ENCODE measurements around the gene CHAF1A.

The CHAF1A gene

DNA sequence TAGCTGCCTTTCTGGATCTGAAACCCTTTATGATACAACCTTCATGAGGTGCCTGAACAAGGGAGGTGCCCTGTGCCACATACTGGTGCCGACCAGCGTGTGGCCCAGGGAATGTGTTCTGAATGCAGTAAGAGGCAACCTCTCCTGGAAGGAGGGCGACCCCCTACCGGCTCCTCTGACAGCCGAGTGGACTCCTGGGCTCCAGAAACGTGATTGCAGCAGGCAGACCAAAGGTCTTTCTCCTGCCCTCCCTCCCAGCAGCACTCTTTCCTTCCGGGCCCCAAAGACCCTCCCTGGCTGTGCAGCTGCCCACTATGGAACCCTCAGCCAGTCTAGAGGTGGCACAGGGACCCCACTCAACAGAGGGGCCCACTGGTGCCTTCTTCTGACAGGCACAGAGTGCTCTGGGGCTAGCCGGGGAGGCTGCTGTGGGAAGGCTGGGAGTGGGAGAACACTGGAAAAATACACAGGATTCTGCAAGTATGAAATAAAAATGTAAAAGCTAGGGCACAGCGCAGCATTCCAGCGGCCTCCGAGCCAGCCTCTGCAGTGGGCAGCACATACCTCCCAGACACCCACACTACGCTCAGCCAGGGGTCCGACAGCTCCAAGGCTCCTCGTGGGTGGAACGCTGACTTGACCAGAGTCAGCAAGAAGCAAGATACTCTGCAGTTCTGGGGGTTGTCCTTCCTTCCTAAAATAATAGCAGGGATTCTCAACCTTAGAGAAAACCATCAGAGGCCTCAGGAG is 17.0 kb upstream of the CHAF1A start:
- DNase-seq = no peak

GRCh38 chr19:4386041-4386782 is 16.2 kb upstream of the CHAF1A start:
- no peak for DNase-seq

DNA sequence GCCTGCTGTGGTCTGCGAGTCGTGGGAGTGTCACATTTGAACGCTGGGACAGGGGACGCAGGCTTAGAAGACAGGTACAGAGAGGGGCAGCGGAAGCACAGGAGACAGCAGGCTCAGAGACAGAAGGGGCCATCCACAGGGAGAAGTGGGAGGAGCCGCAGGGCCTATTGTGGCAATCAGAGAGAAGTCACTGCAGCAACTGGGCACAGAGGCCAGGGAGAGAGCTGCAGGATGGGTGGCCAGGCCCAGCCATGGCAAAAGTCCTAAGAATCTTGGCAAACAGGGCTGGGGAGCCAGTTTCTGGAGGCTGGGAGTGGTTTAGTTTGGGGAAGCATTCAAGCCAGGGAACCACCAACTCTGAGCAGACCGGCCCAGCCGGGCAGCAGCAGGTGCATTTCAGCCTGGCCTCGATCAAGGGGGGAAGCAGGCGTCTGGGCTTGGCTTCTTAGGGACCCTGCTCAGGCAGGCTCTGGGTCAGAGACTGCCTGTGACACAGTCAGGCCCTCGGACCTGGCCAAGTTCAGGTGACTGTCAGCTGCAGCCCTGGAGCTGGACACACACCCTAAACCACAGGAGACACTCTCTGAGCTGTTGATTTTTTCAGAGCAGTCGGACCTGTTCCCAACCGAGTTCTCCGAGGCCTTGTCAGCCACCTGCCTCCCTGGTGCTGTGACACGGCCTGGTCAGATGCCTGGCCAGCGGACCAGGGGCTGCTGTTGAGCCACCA is 13.9 kb upstream of the CHAF1A start:
- DNase-seq = no peak

DNA sequence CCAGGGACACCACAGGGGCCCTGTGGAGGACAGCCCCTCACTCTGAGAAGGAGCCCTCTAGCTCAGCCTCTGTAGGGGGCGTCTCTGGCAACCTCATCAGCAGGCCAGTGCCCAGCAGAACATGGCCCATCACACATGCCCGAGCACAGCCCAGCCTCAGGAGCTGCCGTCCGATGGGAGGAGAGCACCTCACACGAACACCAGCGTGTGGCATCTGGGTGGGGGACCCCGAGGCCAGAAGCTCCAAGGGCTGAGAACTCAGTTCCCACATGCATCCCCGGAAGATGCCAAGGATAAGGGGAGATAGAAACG is 13.4 kb upstream of the CHAF1A start:
- no peak for DNase-seq

DNA sequence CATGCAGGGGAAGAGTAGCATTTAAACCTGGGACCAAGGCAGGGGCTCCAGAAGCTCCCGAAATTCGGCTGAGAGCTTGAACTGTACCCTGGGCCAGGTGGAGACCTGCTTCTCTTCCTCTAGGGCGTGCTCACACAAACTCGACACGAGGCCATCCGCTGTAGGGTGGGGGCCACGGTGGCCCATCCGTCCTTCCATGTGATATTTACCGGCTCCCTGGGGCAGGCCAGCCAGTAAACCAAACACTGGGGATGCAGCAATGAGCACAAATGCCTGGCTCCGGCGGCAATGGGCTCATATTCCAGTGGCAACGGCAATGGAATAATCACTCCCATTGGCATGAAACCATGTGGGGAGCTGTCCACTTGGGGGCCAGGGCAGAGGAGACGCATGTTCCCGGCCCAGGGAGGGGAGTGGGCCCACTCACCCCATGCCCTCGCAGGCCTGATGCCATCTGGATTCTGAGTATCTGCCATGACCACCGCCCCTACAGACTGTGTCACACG is 12.9 kb upstream of the CHAF1A start:
- DNase-seq = no peak

DNA sequence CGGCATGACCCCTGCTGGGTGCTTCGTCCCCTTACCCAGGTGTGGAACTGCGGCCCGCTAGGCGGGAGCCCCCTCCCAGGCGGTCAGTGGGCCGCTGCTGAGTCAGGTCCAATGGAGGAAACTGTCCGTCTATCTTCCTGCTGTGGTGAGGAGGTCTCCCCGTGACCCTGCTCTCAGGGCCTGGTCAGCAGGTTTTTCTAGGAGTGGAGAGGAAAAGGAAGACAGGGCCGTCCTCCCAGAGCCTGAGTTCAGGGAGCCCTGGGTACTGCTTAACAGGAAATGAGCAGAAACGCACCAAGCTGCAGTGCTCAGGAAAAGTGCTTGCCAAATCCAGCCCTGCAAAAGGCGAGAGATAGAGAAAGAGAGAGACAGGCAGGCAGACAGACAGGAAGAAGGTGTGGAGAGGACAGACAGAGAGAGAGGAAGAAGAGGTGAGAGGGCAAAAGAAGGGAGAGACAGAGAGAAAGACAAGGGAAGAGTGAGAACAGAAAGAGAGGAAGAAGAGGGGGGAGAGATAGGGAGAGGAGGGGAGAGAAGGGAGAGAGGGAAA is 12.3 kb upstream of the CHAF1A start:
- peak; percentile 67 for DNase-seq

- peak; percentile 59 for DNase-seq
These were observed 11.7 kb upstream of the CHAF1A start for GRCh38 chr19:4390567-4391305.

GRCh38 chr19:4391306-4391693 is 11.1 kb upstream of the CHAF1A start:
- no peak for DNase-seq

- no peak for DNase-seq
These were observed 10.5 kb upstream of the CHAF1A start for GRCh38 chr19:4391701-4392483.

DNA sequence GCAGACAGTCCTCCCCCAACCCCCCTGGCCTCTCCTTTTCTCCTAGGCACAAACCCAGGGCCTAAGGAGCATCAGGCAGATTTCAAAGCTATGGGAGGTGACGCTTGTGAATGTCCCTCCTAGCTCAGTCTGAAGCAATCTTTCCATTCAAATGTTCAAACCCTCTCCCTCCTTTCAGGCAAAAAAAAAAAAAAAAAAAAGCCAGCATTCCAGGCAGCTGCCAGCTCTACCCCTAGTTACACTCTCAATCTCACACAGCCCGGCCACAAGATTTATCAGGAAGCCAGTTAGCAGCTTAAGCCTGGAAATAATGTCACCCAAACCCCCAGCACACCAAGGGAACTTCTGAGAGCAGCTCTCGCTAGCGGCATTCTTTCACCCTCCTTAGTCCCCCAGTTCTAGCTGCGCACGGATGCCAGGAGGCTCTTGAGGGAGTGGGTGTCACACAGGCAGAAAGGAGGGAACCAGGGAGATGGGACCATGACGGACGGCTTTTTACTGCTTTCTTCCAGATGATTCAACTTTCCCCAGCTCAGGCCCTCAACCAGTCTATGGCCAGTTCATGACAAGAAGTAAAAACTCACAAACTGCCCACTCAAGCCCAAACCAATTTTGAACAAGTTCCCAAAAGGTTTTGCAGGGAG is 8.4 kb upstream of the CHAF1A start:
- no peak for DNase-seq

DNA sequence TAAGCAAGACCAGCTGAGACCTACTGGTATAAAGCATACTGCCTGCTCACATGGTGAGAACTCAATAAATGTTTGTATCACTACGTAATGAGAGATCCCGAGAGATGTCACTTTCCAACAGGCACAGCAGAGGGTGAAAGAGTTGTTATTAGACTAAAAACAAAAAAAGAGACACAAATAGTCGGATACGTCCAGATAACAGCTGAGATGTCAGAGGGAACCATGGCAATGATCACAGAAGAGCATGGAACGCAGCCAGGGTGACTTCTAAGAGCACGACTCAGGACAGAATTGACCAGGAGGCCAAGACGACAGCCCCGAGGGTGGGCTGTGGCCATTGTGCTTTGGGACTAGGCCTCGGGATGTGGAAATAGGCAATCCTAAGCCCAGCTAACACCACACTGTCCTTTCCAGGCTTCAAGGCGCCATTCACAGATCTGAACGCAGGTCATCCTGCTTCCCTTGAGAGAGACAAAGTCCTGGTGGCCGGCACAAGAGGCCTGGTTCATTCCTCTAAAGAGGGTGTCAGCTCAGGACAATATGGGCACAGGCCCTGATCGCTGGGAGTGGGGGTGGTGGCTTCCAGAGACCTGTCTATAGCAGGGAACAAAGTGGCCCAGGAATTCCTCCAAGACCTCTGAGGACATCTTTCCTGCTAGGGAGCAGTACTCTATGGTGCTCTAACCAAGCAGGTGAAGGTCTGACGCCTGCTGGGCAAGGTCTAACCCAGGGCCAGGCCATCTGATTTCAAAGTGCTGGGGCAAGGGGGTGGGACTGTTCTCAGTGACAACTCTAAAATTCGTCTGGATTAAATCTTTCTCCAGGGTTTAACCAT is 5.3 kb upstream of the CHAF1A start:
- no peak for DNase-seq

DNA sequence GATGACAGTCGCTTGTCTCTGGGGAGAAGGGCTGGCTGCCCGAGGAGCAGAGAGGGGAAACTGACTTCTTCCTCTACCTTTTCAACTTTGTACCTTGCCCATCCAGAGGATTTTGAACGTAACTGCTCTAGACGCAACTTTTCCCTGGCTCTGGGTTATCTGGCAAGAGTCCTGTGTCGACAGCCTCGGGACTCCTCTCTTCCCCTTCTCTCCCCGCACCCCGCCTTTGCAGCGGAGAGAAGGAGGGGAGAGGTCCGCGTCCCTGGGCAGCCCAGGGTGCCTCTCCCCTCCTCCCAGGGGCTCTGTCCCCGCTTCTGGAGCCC is 2.7 kb upstream of the CHAF1A start:
- peak; percentile 29 for DNase-seq

DNA sequence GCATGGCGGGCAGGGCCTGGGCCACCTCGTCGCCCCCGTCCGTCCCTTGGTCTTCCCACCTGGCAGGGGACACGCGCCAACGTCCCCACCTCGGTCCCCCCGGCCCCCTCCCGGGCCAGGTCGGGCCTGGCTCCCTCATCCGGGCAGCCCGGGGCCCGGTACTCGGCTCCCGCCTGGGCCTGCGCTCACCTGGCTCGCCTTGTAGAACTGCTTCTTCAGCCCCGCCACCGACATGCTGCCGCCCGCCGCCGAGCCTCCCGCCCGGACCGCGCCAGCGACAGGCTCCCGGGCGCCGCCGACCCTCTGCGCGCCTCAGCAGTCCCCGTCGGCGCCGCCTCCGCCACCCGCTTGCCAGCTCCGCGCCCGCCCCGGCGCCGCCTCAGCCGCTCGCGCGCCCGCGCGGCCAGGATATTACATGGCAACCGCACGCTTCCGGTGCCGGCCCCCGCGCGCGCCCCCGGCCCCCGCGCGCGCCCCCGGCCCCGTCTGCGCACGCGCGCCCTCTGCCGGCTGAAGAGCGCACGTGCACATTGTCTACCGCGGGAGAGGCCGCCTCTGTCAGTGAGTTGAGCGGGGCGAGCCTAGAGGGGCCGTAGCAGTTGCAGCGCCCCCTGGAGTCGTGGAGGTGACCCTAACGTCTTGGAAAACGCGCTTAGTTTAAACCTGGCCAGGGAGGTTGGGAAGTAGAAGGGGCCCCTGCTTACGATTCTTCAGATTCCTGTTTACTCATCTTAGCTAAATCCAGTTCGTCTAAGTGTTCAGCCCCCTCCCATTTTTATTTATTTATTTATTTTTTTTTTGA is 2.1 kb upstream of the CHAF1A start, which contains the start of gene SH3GL1:
SH3GL1 (minus strand) TSS at position 413 of the 802 bp plus-strand sequence; CDS start at position 234, 179 bp downstream.
- DNase-seq = peak; percentile 70

DNA sequence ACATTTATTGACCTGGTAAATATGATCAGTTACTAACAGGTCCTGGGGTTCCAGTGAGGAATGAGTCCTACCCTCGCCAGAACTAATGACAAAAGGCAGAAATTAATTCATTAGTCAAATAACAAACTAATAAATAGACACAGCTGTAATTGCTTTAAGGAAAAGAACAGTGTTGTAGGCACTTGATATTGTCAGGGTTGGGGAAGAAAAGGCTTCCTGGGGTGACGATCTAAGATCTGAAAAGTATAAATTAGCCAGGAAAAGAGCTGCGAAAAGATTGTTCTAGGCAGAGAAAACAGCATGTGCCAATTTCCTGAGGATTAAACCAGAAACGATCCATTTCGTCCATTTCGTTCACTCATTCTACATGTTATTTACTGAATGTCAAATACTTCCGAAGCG is 670 bp upstream of the CHAF1A start:
- DNase-seq = no peak

GRCh38 chr19:4403005-4403761 is 743 bp downstream of the CHAF1A start:
- no peak for DNase-seq

DNA sequence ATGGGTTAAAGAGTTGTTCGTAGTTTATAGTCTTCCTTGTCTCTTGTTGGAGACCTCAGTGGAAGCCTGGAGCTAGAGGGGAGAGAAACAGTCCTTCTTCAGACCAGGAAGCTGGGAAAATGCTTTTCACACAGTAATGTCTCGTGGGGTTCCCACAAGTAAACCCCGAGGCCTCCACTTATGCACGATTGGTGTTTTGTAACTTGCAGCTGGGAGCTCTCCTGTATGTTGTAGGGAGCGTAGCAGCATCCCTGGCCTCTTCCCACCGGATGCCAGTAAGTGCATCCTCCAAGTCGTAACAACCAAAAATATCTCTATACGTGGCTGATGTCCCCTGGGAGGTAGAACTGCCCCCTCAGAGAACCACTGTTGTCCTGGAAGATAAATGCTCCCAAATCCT is 3.5 kb downstream of the CHAF1A start:
- DNase-seq = no peak

- no peak for DNase-seq
These were observed 4.2 kb downstream of the CHAF1A start for GRCh38 chr19:4406626-4407025.

- DNase-seq = no peak
These were observed 6.9 kb downstream of the CHAF1A start for GRCh38 chr19:4409123-4409933.

Data from GF-D8 (cell line).